Measurements from ENCODE around the gene OLIG2.

Gene OLIG2

DNA sequence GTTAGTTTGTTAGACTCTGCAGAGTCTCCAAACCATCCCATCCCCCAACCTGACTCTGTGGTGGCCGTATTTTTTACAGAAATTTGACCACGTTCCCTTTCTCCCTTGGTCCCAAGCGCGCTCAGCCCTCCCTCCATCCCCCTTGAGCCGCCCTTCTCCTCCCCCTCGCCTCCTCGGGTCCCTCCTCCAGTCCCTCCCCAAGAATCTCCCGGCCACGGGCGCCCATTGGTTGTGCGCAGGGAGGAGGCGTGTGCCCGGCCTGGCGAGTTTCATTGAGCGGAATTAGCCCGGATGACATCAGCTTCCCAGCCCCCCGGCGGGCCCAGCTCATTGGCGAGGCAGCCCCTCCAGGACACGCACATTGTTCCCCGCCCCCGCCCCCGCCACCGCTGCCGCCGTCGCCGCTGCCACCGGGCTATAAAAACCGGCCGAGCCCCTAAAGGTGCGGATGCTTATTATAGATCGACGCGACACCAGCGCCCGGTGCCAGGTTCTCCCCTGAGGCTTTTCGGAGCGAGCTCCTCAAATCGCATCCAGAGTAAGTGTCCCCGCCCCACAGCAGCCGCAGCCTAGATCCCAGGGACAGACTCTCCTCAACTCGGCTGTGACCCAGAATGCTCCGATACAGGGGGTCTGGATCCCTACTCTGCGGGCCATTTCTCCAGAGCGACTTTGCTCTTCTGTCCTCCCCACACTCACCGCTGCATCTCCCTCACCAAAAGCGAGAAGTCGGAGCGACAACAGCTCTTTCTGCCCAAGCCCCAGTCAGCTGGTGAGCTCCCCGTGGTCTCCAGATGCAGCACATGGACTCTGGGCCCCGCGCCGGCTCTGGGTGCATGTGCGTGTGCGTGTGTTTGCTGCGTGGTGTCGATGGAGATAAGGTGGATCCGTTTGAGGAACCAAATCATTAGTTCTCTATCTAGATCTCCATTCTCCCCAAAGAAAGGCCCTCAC lies at the start of gene OLIG2:
OLIG2 (plus strand) TSS at position 447 of the 954 bp plus-strand sequence. CDS start 928 bp downstream, outside the sequence.
- peak; percentile 68 for DNase-seq

DNA sequence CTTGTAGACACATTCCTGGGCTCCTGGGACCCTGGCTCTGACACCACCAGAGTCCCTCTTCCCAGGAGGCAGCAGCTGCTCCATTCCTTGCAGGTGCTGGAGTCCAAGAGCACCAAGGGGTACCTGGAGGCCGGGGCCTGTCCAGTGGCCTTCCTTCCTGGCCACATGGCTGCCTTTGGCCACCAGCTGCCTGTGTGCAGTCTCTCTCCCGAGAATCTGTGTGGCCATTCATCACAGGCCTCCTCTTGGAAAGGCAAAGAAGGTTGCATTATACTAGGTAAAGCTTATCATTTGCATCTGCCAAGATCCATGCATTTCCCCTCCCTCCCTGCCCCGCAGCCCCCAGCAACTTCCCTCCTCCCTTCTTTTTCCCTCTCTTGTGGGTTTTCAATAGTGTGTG lies 48.9 kb upstream of the OLIG2 start:
- peak; percentile 17 for DNase-seq

DNA sequence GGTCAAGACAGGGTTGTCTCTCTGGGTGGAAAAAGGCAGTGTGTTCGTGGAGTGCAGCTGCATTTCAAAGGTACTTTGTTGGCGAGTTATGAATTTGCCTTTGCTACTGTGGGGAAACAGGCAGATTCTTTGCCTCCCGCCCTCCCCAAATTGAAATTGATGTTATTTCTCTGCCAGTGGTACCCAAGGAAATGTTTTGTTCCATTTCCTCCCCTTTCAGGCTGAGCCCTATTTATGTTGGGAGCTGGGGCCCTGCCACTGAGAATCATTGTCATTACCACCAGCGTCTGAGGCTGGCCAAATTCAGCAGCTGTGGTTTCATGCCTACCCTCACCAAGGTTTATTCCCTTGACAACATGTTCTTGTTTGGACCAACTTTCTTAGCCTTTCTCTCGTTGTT lies 48.5 kb upstream of the OLIG2 start:
- DNase-seq: no peak

DNA sequence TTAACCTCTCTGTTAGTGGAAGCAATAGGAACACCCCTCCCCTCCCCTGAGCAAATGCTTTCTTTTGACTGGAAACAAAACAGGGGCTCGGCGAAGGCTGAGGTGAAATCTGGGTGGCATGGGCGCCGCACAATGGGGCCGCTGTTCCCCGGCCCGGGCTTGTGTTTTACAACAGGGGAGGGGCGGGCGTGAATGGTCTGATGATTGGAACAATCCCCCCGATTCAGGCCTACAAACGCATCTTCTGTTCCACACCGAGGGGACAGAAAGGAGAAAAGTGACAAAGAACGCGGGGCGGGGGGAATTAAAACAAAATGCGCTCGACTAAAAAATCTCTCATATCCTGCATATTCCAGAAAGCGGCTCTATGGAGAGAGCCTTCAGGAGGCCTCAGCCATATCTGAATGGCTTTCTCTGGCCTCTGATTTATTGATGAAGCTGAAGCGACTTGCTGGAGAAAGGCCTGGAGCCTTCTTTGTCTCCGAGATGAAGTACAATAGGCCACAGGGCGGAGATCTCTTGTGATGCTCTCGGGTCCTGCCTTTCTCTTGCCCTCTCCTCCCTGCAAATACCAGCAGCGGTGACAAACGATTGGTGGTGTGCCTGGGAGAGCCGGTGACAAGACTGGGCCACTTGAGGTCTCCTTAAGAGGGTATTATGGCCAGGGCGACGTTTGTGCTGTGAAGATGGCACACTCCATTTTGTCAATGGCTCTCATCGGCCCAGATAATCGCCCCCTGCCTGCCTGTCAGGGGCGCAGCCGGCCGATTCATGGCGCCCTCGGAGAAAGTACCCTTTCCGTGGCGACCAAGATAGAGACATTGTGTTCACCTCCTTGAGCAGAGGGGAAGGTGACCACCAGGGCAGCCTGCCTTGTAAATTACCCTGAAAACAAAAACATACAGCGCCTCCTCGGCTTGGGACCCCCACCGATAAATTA lies 47.1 kb upstream of the OLIG2 start:
- no peak for DNase-seq

DNA sequence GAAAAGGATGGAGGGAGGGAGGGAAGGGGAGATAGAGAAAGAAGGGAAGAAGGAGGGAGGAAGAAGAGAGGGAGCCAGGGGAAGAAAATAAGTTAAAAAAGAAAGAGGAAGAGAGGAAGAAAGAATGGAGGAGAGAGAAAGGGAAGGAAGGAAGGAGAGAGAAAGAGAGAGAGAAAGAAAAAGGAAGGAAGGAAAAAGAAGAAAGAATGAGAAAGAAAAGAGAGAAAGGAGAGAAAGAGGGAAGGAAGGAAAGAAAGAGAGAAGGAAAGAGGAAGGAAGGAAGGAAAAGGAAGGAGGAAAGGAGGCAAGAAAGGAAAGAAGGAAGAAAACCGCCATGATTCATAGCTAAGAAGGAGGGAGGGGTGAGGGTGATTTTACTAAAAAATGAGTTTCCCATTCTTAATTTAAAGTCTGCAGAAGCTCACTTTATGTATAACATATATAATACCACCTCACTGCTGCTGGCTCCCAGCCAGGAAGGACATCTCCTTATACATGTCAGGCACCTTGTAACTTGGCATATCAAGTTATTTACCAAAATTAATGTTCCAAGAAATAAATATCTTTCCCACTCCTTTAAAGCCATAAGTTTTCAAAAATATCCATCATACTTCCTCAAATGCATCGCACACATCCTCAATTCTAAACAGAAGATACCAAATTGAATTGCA lies 46.0 kb upstream of the OLIG2 start:
- no peak for DNase-seq

DNA sequence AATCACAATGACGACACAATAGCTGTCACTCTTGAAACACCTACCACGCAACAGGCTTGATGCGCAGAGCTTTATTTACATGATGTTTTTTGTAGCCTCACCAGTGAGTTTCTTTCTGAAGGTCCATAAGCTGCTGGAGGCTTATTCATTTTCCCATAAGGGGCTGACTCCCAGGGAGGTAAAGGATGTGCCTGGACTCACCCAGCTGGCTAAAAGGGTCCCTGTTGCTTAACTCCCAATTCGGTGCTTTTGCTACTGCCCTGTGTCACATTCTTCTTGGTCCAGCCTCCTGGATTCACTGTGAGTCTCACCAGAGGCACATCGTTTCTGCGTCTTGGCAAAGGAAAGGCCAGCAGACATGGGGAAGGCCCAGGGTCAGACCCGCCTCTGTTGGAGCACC lies 44.6 kb upstream of the OLIG2 start:
- no peak for DNase-seq

DNA sequence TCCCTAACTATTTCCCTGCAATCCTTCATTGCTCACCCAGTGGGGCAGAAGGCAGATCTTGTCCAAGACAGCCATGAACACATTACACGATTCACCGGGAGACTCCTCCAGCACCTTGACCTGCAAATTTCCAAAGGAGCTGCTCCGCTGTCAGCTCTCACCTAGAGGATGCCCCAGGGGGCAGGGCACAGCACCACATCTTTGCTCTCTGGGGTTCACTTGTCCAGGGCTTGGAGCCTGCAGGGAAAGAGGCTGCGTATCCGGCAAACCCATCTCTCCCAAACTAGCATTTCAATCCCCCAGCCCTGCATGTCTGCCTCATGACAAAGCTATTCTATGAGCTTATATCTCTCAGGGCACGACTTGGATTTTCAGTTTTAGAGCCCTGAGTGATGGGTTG lies 35.1 kb upstream of the OLIG2 start:
- no peak for DNase-seq

DNA sequence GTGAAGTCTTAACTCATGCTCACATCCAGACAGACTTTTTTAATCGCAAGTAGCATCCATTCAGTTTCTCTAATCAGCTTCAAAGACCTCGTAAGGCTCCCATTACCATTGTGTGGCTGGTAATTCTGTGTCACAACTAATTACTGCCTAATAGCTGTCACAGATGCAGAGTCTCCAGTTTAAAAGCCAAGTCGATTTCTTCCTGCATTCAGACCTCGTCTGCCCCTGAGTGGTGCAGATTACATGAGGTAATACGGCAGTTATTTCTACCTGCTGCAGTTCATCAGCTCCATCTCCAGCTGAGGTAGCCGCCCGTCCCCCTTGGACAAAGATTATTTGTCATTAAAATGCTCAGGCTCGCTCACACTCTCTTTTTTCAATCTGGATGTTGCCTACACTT lies 34.4 kb upstream of the OLIG2 start:
- no peak for DNase-seq

DNA sequence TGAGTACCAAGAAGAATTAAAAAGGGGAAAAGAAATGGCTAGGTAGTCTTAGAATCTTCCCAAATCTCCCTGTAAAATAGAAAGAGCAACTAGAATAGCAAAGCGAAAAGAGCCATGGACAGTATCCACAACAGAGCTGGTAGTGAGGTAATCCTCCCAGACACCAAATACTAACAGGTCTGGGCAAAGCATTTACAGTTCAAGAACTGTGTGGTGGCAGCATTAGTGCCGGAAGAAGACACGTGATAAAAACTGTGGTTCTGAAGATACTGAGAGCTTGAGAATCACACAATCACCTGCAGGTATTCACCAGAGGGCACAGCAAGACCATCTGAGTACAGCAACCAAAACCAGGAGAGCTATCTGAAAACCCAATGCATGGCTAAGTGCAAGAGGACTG lies 31.8 kb upstream of the OLIG2 start:
- DNase-seq: no peak

DNA sequence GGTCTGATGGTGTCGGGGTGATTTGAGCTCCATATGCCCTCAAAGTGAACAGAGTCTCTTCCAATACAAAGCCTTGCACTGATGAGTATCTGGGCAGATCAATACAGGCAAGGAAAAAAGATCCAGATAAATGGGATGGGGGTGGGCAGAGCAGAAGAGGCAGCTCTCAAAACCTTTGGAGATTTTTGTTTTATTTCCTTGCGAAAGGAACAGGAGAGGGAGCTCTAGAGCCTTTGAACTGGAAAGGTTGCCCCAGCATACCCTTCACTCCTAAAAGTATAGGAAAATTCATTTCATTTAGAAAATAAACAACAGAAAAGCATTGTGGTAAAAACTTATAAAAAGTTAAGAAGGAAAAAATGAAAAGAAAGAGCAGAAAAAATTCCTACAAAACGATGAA lies 31.4 kb upstream of the OLIG2 start:
- peak; percentile 10 for DNase-seq

DNA sequence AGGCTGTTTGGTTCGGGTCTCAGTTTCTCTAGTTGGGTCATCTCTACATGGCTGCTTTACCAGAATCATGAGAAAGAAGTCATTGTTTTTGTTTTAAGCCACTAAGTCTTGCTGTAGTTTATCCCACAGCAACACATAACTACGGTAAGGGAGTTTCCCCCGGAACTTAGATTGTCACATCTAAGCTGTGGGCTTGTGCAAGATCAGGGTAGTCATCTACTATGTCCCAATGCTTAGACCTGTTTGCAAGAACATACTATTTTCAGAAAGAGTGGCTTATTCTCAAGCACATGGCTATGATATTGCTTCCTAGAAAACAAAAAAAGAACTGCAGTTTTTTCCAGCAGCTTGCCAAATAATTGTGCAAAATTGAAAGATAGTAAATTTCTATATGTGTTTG lies 18.0 kb upstream of the OLIG2 start:
- no peak for DNase-seq

DNA sequence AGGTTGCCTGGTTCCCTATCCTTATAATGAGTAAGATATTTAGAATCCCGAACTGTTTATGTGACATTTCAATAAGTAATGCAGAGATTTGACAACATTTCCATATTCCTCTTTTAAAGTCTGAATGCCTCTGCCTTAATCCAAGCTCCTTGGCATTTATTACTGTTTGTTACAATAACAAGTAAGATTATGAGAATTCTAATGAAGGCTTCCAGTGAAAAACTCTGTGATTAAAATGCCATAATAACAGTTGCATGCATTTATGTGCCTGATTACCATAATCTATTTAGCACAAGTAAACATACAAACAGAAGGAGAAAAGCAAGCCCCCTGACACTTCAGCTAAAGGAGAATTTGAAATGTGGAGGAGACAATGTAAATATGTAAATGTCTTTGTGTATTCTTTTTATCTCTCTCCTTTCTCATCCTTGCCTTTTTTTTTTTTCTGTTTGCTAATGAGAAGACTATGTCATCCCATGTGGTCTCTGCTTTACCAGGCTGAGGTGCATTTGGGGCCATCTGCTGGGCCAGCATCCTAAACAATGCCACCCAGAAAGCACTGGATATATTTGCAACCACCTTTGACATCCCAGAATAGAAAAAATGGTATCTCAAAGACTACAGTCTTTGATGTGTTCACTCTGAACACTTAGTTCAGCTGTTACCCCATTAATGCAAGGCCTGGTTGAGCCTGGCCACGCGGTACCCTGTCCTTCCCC lies 17.2 kb upstream of the OLIG2 start:
- DNase-seq: no peak

DNA sequence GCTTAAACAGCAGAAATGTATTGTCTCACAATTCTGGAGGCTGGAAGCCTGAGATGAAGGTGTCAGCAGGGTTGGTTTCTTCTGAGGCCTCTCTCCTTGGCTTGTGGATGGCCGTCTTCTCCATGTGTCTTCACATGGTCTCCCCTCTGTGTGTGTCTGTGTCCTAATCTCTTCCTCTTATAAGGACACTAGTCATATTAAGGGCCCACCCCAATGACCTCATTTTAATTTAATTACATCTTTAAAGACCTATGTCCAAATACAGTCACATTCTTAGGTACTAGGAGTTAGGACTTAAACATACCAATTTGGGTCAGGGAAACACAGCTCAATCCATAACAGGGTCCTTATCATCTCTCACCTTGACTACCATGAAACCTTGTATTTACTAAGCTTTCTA lies 14.8 kb upstream of the OLIG2 start:
- no peak for DNase-seq

DNA sequence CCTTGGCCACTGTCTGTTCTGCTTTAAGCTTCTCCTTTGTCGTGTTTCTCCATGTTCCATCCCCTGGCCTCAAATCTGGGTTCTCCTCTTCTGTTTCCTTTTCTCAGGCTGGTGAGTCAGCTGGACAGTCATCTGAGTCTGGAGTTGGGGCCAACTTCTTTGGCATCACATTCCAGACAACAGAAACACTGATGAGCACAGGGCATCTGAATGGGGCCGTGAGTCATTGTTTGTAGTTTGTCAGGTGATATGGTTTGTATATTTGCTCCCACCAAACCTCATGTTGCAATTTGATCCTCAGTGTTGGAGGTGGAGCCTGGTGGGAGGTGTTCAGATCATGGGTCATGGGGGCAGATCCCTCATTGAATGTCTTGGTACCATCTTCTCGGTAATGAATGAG lies 14.3 kb upstream of the OLIG2 start:
- no peak for DNase-seq

DNA sequence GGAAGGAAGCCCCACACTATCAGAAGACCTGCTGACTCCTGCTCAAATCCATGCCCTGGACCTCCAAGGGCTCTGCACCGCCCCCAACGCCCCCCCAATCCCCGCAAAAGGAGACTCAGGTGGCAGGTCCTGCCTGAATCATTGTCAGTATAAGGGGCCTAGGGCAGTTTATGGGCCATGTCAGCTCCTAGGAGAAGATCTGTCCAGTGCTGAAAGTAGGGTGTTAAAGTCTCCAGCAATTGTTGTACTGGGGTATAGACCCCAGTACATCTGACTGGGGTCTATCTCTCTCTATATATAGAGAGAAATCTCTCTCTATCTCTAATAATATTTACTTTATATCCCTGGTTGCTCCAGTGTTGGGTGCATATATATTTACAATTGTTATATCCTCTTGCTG lies 12.1 kb upstream of the OLIG2 start:
- no peak for DNase-seq

DNA sequence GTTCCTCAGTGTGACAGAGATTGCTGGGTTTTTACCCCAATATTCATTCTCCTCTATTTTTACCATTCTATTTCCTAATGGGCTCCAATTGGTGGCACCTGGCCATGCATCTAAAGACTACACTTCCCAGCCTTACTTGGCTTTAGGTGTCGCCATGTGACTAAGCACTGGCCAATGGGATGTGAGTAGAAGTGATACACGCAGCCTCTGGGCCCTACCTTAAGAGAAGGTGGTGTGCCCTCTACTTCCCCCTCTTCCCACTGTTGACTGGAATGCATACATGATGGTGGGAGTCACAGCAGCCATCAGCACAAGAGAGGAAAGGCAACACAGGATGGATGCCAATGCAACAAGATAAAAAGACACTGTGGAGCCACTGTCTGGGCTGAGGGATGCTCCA lies 11.4 kb upstream of the OLIG2 start:
- no peak for DNase-seq

DNA sequence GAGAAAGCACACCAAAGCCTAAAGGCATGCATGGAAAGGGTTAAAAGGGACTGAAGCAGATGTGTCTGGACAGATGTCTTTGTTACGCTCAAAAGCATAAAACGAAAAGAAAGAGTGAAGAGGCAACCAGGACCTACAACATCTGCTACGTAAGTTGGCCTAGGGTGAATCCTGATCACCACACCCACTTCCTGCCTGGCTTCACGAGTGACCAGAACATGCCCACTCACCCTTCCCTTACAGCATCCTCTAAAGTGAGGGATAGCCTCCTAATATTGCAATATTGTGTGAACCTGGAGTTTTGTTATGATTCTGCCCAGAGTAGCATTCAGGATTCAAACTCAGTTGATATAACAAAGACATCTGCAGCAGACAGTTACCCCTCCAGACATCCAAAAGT lies 10.6 kb upstream of the OLIG2 start:
- DNase-seq: no peak

DNA sequence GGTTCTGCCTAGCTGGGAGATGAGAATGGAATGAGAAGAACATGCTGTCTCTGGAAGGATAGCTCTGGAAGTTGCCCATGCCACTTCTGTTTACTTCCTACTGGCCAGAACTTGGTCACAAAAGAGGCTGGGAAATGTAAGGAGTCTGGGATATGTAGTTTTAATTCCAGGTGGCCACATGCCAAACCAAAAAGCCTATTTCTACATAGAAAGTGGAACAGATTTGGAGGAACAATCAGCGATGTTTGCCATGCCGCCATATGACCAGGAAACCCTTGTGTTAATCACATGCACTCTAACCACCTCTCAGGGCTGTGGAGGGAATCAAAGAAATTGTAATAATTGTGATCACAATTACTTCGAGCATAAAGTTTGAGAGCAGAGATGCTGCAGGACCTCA lies 10.0 kb upstream of the OLIG2 start:
- DNase-seq: no peak

DNA sequence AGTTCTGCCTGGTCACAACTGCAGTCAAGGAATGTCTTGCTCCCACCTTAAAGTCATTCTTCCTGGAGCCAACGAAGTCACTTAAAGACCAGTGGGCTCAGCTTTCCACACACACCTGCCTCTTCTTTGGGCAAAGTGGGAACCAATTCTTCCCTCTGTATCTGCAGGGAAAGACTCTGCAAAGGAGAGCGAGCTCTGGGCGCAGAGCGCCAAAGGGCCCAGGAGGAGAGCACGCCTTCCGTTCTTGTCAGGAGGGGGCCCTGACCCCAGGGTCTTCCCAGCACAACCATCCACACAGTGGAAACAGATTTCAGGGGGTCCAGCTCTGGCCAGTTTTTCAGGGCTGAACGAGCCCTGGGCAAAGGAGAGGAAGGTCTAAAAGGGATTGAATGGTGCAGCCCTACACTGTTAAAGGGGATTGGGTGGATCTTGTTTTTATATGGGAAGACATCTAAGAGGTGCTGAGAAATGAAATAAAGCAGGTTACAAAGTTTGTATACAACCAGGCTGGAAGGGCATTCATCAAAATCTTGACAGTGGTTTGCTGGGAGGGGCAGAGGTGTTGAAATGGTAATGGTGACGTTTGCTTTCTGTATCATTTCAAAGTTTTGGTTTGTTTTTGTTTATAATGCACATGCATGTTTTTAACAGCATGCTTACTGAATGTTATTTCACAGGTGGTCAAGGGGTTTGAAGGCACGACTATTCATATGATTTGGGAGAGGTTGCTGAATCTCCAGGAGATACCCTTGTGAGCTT lies 6.8 kb upstream of the OLIG2 start:
- no peak for DNase-seq

DNA sequence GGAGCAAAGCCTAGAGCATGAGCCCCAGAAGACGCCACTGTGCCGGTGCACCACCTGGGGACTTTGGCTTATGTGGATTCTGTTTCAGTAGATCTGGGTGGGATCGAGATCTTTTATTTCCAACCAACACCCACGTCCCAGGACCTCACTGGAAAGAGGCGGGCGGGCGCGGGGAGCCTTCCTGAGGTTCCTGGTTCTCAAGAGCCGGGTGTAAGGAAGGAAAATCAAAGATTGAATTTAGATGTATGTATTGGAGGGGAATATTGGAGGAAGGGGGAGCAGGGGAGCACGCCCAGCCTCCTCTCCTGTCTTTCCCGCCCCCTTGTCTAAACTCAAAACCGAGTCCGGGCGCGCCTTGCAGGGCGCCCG lies 6.2 kb upstream of the OLIG2 start:
- DNase-seq: no peak

DNA sequence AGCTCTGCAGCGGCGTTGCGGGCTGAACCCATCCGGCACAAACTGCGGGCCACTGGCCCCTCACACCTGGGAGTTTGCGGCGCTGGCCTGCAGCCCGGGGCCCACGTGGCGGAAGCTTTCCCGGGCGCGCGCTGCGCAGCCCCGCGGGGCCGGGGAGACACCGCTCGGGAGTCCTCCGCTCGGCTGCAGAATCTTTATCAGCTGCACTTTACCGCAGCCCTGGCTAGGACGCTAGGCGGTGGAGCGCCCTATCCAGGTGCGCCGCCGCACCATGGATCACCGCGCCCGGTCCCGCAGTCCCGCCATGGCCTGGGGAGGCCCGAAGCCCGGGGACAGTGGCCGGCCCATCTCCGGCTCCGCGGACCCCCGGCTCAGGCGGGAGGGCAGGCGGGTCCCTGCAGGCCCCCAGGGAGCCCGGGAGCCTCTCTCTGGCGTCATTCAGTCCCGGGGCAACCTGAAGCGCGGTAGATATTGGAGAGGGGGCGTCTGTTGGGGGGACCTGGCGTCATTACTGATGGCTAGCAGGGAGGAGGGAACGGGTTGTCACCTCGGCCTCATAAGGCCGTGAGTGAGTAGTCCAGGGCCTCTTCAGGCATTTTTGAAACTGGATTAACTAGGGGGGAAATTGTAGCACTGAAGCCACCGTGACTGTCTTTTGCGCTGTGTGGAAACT lies 5.7 kb upstream of the OLIG2 start:
- DNase-seq: peak; percentile 31
